ENCODE measurements around the gene MTARC2. TPM values are rescaled to one million over a fixed set of nuclear protein-coding genes. Genes with fewer than 3 reads are reported as not detected.

The MTARC2 gene
- total RNA-seq, 1 experiment from 2014 or later: 10.7 TPM

- DNase-seq (ENCODE audit: extremely low read depth, low read depth): no peak
Observed at GRCh38 chr1:220824031-220824989, 76.2 kb downstream of the MTARC2 start.

- DNase-seq (ENCODE audit: extremely low read depth, low read depth): no peak
Observed at GRCh38 chr1:220825819-220826551, 77.9 kb downstream of the MTARC2 start.

- DNase-seq (ENCODE audit: extremely low read depth, low read depth): no peak
Observed at GRCh38 chr1:220826729-220827128, 78.6 kb downstream of the MTARC2 start.

GRCh38 chr1:220827445-220828178, 79.5 kb downstream of the MTARC2 start:
- DNase-seq (ENCODE audit: extremely low read depth, low read depth): no peak

GRCh38 chr1:220828179-220828490, 80.0 kb downstream of the MTARC2 start:
- DNase-seq (ENCODE audit: extremely low read depth, low read depth): no peak

- DNase-seq (ENCODE audit: extremely low read depth, low read depth): no peak
Observed at GRCh38 chr1:220828950-220829586, 80.9 kb downstream of the MTARC2 start.

GRCh38 chr1:220833436-220833835, 85.3 kb downstream of the MTARC2 start:
- DNase-seq (ENCODE audit: extremely low read depth, low read depth): no peak

Other genes with a start within 250 kb of the MTARC2 start
- gene MARK1, start 220.2 kb upstream of the MTARC2 start, total RNA-seq (2014; rRNA removed; shearing (Covaris generic)): 3.8 and 4.3 TPM in 2 replicates
- 3.8 and 5.7 TPM in 2 replicates for gene C1orf115, start 58.0 kb upstream of the MTARC2 start, total RNA-seq (2014; rRNA removed; shearing (Covaris generic))
- gene MTARC1, start 38.6 kb downstream of the MTARC2 start, total RNA-seq (2014; rRNA removed; shearing (Covaris generic)): 9.4 and 10.9 TPM in 2 replicates
- gene HLX, start 131.1 kb downstream of the MTARC2 start, total RNA-seq (2014; rRNA removed; shearing (Covaris generic)): 0.42 and 2.1 TPM in 2 replicates